TTC549 (cell line): ENCODE results near the gene FTL.
A peak's percentile ranks its signal among the peaks of the same experiment; 100 is the strongest.
"Not testable (repeated sequence)": the region's sequence is repeated elsewhere in the genome, so short reads cannot be mapped to it uniquely, and the experiment has no call there.

Experiments used
- FAIRE-seq: peaks from 2 replicates; lab custom pipeline; 2012; peaks lifted over from hg19 to GRCh38; lab: Jason Lieb, UNC

FTL gene

DNA sequence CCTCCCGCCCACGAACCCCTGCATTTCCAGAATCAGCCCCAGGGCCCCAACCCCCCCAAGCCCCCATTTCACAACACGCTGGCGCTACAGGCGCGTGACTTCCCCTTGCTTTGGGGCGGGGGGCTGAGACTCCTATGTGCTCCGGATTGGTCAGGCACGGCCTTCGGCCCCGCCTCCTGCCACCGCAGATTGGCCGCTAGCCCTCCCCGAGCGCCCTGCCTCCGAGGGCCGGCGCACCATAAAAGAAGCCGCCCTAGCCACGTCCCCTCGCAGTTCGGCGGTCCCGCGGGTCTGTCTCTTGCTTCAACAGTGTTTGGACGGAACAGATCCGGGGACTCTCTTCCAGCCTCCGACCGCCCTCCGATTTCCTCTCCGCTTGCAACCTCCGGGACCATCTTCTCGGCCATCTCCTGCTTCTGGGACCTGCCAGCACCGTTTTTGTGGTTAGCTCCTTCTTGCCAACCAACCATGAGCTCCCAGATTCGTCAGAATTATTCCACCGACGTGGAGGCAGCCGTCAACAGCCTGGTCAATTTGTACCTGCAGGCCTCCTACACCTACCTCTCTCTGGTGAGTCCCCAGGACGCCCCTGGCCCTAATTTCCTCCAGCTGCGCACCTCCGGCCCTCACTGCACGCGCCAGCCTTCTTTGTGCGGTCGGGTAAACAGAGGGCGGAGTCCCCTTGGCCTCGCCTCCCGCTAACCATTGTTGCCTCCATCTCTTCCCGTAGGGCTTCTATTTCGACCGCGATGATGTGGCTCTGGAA lies at the start of gene FTL:
Gene FTL, plus strand, starts transcription at position 270 of the 766 bp plus-strand sequence. Its CDS starts 199 bp downstream, at position 469.
- FAIRE-seq, result peak; percentile 70

- no peak for FAIRE-seq
Observed at GRCh38 chr19:48915757-48916156, 49.4 kb upstream of the FTL start.

- no peak for FAIRE-seq
Observed at GRCh38 chr19:48918071-48918470, 47.0 kb upstream of the FTL start.

- FAIRE-seq, result no peak
Observed at GRCh38 chr19:48918801-48919247, 46.3 kb upstream of the FTL start.

- not testable (repeated sequence) for FAIRE-seq
Observed at GRCh38 chr19:48919271-48919670, 45.8 kb upstream of the FTL start.

GRCh38 chr19:48920949-48921348 lies 44.2 kb upstream of the FTL start:
- no peak for FAIRE-seq

DNA sequence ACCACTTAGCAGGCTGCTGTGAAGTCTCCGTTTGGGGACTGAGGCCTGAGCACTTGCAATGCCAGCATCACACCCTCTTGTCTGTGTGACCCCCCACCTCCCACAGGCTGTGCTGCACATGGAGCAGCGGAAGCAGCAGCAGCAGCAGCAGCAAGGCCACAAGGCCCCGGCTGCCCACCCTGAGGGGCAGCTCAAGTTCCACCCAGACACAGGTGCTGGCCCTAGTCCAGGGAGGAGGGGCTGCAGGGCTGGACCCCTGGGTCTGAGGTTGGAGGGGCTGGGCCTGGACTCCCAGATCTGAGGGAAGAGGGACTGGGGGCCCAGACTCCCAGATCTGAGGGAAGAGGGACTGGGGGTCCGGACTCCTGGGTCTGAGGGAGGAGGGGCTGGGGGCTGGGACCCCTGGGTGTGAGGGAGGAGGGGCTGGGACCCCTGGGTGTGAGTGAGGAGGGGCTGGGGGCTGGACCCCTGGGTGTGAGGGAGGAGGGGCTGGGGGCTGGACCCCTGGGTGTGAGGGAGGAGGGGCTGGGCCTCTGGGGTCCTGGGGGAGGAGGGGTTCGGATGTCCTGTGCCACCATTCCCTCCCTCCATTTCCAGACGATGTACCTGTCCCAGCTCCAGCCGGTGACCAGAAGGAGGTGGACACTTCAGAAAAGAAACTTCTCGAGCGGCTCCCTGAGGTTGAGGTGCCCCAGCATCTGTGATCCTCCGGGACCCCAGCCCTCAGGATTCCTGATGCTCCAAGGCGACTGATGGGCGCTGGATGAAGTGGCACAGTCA lies 43.2 kb upstream of the FTL start:
- no peak for FAIRE-seq

DNA sequence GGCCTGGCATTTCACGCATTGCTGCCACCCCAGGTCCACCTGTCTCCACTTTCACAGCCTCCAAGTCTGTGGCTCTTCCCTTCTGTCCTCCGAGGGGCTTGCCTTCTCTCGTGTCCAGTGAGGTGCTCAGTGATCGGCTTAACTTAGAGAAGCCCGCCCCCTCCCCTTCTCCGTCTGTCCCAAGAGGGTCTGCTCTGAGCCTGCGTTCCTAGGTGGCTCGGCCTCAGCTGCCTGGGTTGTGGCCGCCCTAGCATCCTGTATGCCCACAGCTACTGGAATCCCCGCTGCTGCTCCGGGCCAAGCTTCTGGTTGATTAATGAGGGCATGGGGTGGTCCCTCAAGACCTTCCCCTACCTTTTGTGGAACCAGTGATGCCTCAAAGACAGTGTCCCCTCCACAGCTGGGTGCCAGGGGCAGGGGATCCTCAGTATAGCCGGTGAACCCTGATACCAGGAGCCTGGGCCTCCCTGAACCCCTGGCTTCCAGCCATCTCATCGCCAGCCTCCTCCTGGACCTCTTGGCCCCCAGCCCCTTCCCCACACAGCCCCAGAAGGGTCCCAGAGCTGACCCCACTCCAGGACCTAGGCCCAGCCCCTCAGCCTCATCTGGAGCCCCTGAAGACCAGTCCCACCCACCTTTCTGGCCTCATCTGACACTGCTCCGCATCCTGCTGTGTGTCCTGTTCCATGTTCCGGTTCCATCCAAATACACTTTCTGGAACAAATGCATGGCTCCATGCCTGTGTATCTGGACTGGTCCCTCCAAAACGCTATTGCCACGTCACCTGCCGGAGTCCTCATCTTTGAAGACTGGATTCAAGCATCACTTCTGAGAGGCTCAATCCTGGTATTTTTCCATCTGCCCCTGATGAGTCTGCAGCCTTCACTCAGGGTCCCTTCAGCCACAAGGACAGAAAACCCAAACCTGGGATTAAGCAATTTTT lies 42.3 kb upstream of the FTL start:
- no peak for FAIRE-seq

DNA sequence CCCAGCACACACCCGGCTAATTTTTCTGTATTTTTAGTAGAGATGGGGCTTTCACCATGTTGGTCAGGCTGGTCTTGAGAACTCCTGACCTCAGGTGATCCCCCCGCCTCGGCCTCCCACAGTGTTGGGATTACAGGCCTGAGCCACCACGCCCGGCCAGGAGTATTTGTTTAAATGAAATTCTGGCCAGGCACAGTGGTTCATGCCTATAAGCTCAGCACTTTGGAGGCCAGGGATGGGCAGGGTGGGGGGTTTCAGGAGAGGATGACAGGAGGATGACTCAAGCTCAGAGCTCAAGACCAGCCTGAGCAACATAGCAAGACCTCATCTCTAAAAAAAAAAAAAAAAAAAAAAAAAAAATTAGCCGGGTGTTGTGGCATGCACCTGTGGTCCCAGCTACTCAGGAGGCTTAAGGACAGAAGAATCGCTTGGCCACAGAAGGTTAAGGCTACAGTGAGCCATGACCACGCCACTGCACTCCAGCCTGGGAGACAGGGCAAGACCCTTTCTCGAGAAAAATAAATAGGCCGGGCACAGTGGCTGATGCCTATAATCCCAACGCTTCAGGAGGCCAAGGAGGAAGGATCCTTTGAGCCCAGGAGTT lies 39.8 kb upstream of the FTL start:
- FAIRE-seq, result no peak

DNA sequence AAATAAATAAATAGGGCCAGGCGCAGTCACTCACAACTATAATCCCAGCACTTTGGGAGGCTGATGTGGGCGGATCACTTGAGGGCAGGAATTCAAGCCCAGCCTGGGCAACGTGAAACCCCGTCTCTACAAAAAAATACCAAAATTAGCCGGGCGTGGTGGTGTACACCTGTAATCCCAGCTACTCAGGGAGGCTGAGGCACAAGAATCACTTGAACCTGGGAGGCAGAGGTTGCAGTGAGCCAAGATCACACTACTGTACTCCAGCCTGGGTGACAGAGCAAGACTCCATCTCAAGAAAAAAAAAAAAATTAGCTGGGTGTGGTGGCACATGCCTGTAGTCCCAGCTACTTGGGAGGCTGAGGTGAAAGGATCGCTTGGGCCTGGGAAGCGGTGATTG lies 39.2 kb upstream of the FTL start:
- FAIRE-seq, result not testable (repeated sequence)

DNA sequence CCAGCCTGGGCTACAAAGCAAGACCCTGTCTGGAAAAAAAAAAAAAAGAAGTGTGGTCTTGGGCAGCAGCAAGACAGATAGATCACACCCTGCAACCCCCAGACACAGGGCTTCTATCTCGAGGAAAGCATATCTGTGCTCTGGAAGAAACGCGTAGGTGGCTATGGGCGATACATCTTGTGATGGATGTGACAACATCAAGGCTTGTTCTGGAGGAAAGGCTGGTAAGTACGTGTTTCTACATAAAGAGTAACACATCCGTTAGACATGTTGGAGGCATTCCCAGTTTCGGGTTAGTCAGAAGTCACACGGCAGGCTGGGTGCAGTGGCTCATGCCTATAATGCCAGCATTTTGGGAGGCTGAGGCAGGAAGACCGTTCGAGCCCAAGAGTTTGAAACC lies 38.2 kb upstream of the FTL start:
- no peak for FAIRE-seq

DNA sequence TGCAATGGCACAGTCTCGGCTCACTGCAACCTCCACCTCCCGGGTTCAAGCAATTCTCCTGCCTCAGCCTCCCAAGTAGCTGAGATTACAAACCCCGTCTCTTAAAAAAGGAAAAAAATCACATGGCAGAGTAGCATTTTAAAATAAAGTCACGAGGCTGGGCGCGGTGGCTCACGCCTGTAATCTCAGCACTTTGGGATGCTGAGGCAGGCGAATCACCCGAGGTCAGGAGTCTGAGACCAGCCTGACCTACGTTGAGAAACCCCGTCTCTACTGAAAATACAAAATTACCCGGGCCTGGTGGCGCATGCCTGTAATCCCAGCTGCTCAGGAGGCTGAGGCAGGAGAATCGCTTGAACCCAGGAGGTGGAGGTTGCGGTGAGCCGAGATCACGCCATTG lies 37.4 kb upstream of the FTL start:
- not testable (repeated sequence) for FAIRE-seq

- no peak for FAIRE-seq
Observed at GRCh38 chr19:48928164-48929025, 36.7 kb upstream of the FTL start.

GRCh38 chr19:48933382-48933932 lies 31.7 kb upstream of the FTL start, which contains the start of gene DHDH:
TSS of gene DHDH (plus strand) at chr19:48933699. CDS start at chr19:48933722, 23 bp downstream.
- FAIRE-seq, result no peak

- FAIRE-seq, result no peak
Observed at GRCh38 chr19:48934837-48935236, 30.3 kb upstream of the FTL start.

GRCh38 chr19:48935864-48936263 lies 29.2 kb upstream of the FTL start:
- FAIRE-seq, result no peak

- FAIRE-seq, result no peak
Observed at GRCh38 chr19:48938256-48938655, 26.9 kb upstream of the FTL start.

DNA sequence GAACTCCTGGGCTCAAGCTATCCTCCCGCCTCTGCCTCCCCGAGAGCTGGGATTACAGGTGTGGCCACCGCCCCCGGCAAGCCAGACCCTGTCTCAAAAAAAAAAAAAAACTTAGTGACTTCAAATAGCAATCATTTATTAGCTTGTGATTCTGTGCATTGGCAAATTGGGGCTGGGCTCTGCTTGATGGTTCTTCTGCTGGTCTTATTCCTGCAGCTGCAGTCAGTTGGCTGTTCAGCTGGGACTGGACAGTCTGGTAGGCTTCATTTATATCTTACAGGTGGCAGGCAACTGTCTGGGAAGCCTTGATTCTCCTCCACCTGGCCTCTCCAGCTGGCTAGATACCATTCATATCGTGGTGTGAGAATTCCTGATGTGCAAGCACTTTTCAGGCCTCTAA lies 24.2 kb upstream of the FTL start:
- FAIRE-seq, result no peak

DNA sequence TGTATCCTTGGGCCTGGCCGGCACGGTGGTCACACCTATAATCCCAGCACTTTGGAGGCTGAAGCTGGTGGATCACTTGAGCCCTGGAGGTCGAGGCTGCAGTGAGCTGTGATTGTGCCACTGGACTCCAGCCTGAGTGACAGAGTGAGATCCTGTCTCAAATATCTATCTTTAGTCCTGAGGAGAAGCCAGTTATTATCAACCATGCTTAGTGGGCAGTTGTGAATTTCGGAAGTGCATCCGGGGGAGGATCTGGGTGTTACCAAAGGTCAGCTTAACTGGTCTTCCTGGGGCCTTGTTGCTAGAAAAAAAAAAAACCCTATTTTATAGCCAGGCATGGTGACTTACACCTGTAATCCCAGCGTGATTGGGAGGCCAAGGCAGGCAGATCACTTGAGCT lies 22.0 kb upstream of the FTL start:
- no peak for FAIRE-seq

DNA sequence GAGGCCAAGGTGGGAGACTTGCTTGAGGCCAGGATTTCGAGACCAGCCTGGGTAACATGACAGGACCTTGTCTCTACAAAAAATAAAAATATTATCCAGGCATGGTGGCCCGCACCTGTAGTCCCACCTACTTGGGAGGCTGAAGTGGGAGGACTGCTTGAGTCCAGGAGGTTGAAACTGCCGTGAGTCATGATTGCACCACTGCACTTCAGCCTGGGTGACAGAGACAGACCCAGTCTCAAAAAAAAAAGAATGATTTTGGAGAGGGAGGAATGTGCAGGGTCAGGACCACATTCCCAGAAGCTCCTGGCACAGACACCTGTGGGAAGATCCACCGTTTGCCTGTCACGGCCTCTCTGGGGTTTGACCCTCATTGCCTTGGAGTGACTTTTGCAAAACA lies 19.7 kb upstream of the FTL start:
- FAIRE-seq, result no peak

- no peak for FAIRE-seq
Observed at GRCh38 chr19:48945817-48946216, 19.3 kb upstream of the FTL start.
